IMR-90 (cell line): ENCODE data around the gene FPR2. TPM values are rescaled to one million over a fixed set of nuclear protein-coding genes. Genes with fewer than 3 reads are reported as not detected.
"Not testable (repeated sequence)": the region's sequence is repeated elsewhere in the genome, so short reads cannot be mapped to it uniquely, and the experiment has no call there.

Experiments used
- ATAC-seq: fragments of 200-7000 bp; cut with Tn5 transposase; 2 replicates; pipeline ENCODE4 v1.9.1; 2020; ENCODE audit warnings: low read depth, mild to moderate bottlenecking, moderate library complexity
- BruUV-seq: library from RNA; stranded (reverse); fragments of 400-500 nt; replicated peaks from 2 replicates; lab custom pipeline; 2021; lab: Mats Ljungman, UMichigan
- CTCF ChIA-PET: fragments of 300-600 bp; formaldehyde crosslinking; extraction: SDS; loops from one replicate; lab custom pipeline; 2021; ENCODE audit warnings: antibody characterized with exemption; lab: Yijun Ruan, JAX
- POLR2A ChIA-PET: fragments of 300-600 bp; sonication (Branson Sonifier 250); formaldehyde crosslinking; loops from one replicate; lab custom pipeline; 2022; ENCODE audit warnings: antibody characterized with exemption; ENCODE audit not compliant: unreplicated experiment; lab: Charles Lee
- DNase-seq: peaks from one replicate; pipeline ENCODE4 v3.0.0; 2013
- H2AFZ ChIP-seq: replicated peaks from 2 replicates; pipeline ENCODE3; 2013; ENCODE audit warnings: low read length, mild to moderate bottlenecking; ENCODE audit not compliant: poor library complexity
- H2AK5ac ChIP-seq: 2 replicates; pipeline ENCODE4 v1.6.1; 2013; ENCODE audit warnings: low read depth, low read length, inconsistent platforms
- H2AK9ac ChIP-seq: replicated peaks from 2 replicates; pipeline ENCODE3; 2013; ENCODE audit warnings: mild to moderate bottlenecking, low read depth, low read length, moderate library complexity; ENCODE audit not compliant: poor library complexity
- H2BK120ac ChIP-seq: 2 replicates; pipeline ENCODE4 v1.6.1; 2013; ENCODE audit warnings: low read depth, low read length, inconsistent platforms
- H2BK15ac ChIP-seq: 3 replicates; pipeline ENCODE4 v1.6.1; 2013; ENCODE audit warnings: low read depth, low read length, inconsistent platforms
- H2BK20ac ChIP-seq: 2 replicates; pipeline ENCODE4 v1.6.1; 2013; ENCODE audit warnings: low read depth, mild to moderate bottlenecking, inconsistent platforms, low read length, moderate library complexity
- H2BK5ac ChIP-seq: 2 replicates; pipeline ENCODE4 v1.6.1; 2013; ENCODE audit warnings: mild to moderate bottlenecking, low read depth, low read length, inconsistent platforms; ENCODE audit not compliant: poor library complexity, severe bottlenecking
- H3K14ac ChIP-seq: replicated peaks from 2 replicates; pipeline ENCODE4 v1.6.1; 2013; ENCODE audit warnings: low read depth, low read length, inconsistent platforms
- H3K18ac ChIP-seq: 2 replicates; pipeline ENCODE4 v1.6.1; 2013; ENCODE audit warnings: low read depth, low read length, control low read depth
- H3K23ac ChIP-seq: 2 replicates; pipeline ENCODE4 v1.6.1; 2013; ENCODE audit warnings: low read depth, low read length, inconsistent platforms
- H3K27ac ChIP-seq: 2 replicates; pipeline ENCODE4 v1.5.1; 2013; ENCODE audit warnings: mild to moderate bottlenecking, control low read depth, low read length; ENCODE audit not compliant: insufficient read depth
- H3K27me3 ChIP-seq: 2 replicates; pipeline ENCODE4 v1.6.1; 2013; ENCODE audit warnings: low read length; ENCODE audit not compliant: control insufficient read depth, insufficient read depth
- H3K36me3 ChIP-seq: 2 replicates; pipeline ENCODE4 v1.6.1; 2013; ENCODE audit warnings: low read length, mixed read lengths; ENCODE audit not compliant: control insufficient read depth, insufficient read depth
- H3K4ac ChIP-seq: 2 replicates; pipeline ENCODE4 v1.6.1; 2013; ENCODE audit warnings: low read depth, low read length, inconsistent platforms
- H3K4me1 ChIP-seq: 2 replicates; pipeline ENCODE4 v1.6.1; 2013; ENCODE audit warnings: low read length, mixed read lengths; ENCODE audit not compliant: control insufficient read depth, insufficient read depth
- H3K4me2 ChIP-seq: 2 replicates; pipeline ENCODE4 v1.6.1; 2013; ENCODE audit warnings: low read depth, mild to moderate bottlenecking, control low read depth, low read length, moderate library complexity
- H3K4me3 ChIP-seq: 2 replicates; pipeline ENCODE4 v1.5.1; 2013; ENCODE audit warnings: low read depth, mild to moderate bottlenecking, control low read depth, low read length, moderate library complexity; ENCODE audit not compliant: insufficient read depth
- H3K56ac ChIP-seq: 2 replicates; pipeline ENCODE4 v1.6.1; 2013; ENCODE audit warnings: low read length, inconsistent platforms; ENCODE audit not compliant: insufficient read depth; ENCODE audit errors: extremely low read depth
- H3K79me1 ChIP-seq, 2 experiments: 2 replicates each; pipeline ENCODE4 v1.6.1; 2013; ENCODE audit warnings: low read length in 2 of 2, inconsistent platforms in 1 of 2, low read depth in 1 of 2
- H3K9ac ChIP-seq: 2 replicates; pipeline ENCODE4 v1.6.1; 2013; ENCODE audit warnings: low read depth, low read length, control low read depth
- H3K9me1 ChIP-seq: 2 replicates; pipeline ENCODE4 v1.6.1; 2013; ENCODE audit warnings: low read length, inconsistent platforms; ENCODE audit not compliant: insufficient read depth
- H3K9me3 ChIP-seq: 2 replicates; pipeline ENCODE4 v1.6.1; 2013; ENCODE audit warnings: low read length; ENCODE audit not compliant: control insufficient read depth, insufficient read depth
- H4K20me1 ChIP-seq: 2 replicates; pipeline ENCODE4 v1.6.1; 2013; ENCODE audit warnings: low read length, inconsistent platforms; ENCODE audit not compliant: insufficient read depth
- H4K5ac ChIP-seq: 2 replicates; pipeline ENCODE4 v1.6.1; 2013; ENCODE audit warnings: mild to moderate bottlenecking, low read depth, low read length, control low read depth
- H4K8ac ChIP-seq, 2 experiments: 2 replicates each; pipeline ENCODE4 v1.6.1; 2013; ENCODE audit warnings: low read depth in 2 of 2, low read length in 2 of 2, control low read depth in 1 of 2, inconsistent platforms in 1 of 2
- H4K91ac ChIP-seq: 2 replicates; pipeline ENCODE4 v1.6.1; 2013; ENCODE audit warnings: low read depth, low read length, inconsistent platforms; ENCODE audit not compliant: insufficient read depth
- WGBS, 2 experiments: methylation state at CpG; one replicate each; pipeline versions ENCODE4 v1.1.5 to v1.1.7; 2013; ENCODE audit warnings: missing lambda C conversion rate in 2 of 2; ENCODE audit not compliant: insufficient read length in 1 of 2; ENCODE audit errors: extremely low coverage in 2 of 2; 5-methylcytosine and 5-hydroxymethylcytosine counted together
- dilution Hi-C: fragments of 300-500 bp; cut with HindIII; formaldehyde crosslinking; loops from one replicate; pipeline ENCODE4 v1.14.3; 2018; ENCODE audit warnings: low sequenced_read_pairs; ENCODE audit not compliant: unreplicated experiment
- in situ Hi-C: fragments of 300-500 bp; cut with MboI; formaldehyde crosslinking; loops from 3 replicates; pipeline ENCODE4 v1.14.3; 2019; ENCODE audit warnings: low sequenced_read_pairs, inconsistent platforms, mixed read lengths
- intact Hi-C: fragments of 100-400 bp; cut with micrococcal nuclease; formaldehyde crosslinking; loops from 2 replicates; pipeline ENCODE4 v1.10.0; 2022
- polyA plus RNA-seq, 3 experiments: library from polyadenylated mRNA; depleted of rRNA; stranded (reverse); fragments of >200 nt; gene quantifications; 2 replicates each; pipeline ENCODE4 v1.2.3, GENCODE V29; 2012; ENCODE audit warnings: low replicate concordance in 1 of 3
- total RNA-seq: library from RNA; depleted of rRNA; stranded (reverse); fragments of >200 nt; gene quantifications from 2 replicates; pipeline ENCODE4 v1.2.3, GENCODE V29; 2012

FPR2 gene
- total and polyA plus RNA-seq, 2 of the 4 experiments (the other 2 are of a cell fraction), result not detected

DNA sequence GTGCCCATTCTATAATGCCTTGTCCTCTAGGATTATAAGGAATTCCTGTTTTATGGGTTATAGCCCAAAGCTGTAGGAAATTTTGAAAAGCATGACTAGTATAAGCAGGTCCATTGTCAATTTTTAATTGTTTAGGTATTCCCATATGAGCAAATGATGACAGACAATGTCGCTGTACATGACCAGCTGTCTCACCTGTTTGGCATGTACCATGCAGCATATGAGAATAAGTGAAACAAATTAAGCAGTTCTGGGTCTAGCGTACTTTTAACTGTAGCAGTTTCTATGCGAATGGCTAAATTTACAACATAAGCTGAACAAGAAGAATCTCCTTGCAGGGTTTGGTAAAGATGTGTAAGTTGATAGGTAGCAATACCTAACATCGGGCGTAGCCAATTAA is 45.6 kb downstream of the FPR2 start:
- H3K9me1 ChIP-seq, H3K27ac ChIP-seq, H2AFZ ChIP-seq, H4K8ac ChIP-seq, intact Hi-C loops, in situ Hi-C loops, H3K18ac ChIP-seq, DNase-seq, H4K5ac ChIP-seq, H3K9me3 ChIP-seq, H2BK5ac ChIP-seq, CTCF ChIA-PET, H3K9ac ChIP-seq, H2AK5ac ChIP-seq, H3K56ac ChIP-seq, ATAC-seq, H3K4ac ChIP-seq, BruUV-seq, H3K23ac ChIP-seq, H3K4me3 ChIP-seq, H4K91ac ChIP-seq, H3K14ac ChIP-seq, H2BK120ac ChIP-seq, H2AK9ac ChIP-seq, H3K27me3 ChIP-seq, H3K36me3 ChIP-seq, H3K4me1 ChIP-seq, H2BK15ac ChIP-seq, H2BK20ac ChIP-seq, H3K79me1 ChIP-seq, POLR2A ChIA-PET, dilution Hi-C loops, H3K4me2 ChIP-seq, H4K20me1 ChIP-seq: not testable (repeated sequence)
- WGBS, 2 experiments, result no CpG with 5 or more reads among the region's 5 CpGs
